GM18526 (cell line): Measurements from ENCODE around the gene ADAMTS7.

Source experiments
- POLR2A ChIP-seq: IDR thresholded peaks from 3 replicates; pipeline ENCODE4 v1.6.1; 2011; ENCODE audit not compliant: insufficient read length; ENCODE audit errors: extremely low read depth

Gene ADAMTS7

DNA sequence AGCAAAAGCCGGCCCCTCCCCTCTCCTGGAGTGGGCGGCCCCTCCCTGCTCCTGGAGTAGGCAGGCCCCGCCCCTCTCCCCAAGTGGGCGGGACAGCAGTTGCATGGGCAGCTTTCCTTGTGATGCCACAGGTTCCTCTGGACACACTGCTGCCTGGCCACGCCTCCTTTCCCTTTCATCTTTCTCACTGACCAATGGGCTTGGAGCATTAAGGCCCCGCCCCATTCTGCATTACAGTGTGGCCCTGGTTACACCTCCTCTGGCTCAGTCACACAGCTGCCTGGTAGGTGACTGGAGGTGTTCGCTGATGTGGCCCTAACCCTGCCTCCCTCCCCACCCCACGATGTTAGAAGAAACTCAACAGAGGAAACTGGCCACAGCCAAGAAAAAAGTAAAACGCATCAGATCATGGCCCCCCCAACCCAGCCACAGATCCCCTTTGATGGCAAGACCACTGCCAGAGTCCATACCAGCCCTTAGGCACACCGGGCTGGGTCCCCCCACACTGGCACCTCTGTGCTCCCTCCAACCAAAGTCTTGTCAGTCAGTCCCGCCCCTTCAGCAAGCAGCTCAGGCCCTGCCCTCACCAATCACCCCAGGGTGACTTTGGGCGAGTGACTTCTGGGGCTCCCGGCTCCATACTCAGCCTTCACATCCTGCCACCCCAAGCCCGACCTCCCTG, 84.3 kb downstream of the ADAMTS7 start:
- TF ChIP-seq POLR2A: no peak

DNA sequence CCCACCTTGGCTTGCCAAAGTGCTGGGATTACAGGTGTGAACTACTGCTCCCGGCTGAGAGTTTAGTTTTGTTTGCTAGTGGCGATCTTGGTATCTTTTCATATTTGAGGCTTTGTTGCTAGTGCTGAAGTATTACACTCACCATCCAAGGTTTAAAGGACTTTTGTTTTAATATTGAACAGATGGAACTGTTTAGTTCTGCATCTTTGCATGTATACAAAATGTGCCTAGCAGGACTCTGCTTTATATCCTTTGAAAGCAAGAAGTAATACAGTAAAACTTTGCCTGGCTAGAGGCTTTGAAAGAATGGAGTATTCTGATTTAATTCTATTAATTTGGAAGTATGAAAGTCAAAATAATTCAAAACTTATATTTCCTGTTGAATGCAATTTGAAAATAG, 92.4 kb downstream of the ADAMTS7 start:
- no peak for TF ChIP-seq POLR2A

DNA sequence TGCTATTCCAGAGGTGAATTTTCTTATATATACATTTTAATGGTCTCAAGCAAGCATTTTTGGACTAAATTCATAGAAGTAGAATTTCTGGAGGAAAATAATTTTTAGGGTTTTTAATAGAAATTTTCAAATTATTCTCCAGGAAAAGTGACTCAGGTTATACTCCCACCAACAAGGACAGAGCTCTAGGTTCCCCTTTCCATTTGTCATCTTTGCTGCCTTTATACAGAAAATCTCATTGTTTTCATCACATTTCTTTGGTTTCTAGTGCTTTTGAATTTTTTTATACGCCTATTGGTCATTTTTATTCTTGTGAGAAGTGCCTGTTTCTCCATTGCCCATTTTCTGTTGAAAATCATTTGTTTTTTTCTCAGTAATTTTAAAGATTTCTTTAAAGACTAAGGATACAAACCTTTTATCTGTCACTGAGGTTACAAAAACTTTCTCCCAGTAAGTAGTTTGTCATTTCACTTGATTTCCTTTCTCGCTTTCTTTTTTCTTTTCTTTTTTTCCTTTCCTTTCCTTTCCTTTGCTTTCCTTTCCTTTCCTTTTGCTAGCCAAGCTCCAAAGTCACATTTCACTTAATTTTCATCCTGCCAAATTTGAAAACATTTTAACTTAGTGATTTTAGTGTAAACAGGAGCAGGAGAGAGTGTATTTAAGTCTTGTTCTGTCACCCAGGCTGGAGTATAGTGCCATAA, 93.2 kb downstream of the ADAMTS7 start:
- TF ChIP-seq POLR2A: no peak

DNA sequence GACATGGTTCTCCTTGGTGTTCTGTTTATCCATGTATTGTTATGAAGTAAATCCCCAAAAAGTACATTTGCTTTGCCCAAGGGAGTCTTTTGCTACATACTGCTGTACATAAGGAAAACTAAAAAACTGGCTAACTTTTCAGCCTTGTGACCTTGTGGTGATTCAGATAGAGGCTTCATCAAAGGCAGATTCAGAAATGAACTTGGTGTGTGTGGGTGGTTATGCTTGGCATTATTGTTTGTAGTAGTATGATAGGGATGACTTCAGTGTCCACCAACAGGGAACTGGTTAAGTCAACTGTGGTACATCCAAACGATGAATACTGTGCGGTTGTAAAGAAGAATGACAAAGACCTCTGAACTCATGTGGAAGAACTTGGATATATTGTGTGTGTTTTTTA, 94.6 kb downstream of the ADAMTS7 start:
- TF ChIP-seq POLR2A: no peak

DNA sequence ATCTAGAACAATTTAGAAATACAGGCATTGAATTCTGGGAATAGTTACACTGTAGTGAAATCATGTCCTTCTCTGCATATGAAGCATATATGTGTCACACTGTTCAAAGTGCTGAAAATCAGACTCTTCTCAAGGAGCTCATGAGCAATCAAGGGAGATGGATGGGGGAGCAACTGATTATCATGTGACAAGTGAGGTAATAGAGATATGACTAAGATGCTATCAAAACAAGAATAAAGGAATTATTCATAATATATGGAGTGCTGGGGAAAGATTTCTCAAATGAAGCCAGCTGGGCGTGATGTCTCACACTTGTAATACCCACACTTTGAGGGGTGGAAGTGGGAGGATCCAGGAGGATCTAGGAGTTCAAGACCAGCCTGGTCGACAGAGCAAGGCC, 95.3 kb downstream of the ADAMTS7 start:
- TF ChIP-seq POLR2A: no peak

DNA sequence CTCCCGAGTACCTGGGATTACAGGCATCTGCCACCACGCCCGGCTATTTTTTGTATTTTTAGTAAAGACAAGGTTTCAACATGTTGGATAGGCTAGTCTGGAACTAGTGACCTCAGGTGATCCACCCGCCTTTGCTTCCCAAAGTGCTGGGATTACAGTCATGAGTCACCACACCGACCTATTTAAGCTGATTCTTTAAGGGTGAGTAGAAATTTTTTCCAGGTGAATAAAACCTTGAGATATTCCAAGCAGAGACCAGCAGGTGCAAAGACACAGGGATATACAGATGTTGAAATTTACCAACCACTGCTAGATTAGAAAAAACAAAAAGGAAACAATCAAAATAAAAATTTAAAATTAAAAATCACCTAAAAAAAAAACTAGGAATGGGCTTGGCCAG, 95.8 kb downstream of the ADAMTS7 start:
- no peak for TF ChIP-seq POLR2A

DNA sequence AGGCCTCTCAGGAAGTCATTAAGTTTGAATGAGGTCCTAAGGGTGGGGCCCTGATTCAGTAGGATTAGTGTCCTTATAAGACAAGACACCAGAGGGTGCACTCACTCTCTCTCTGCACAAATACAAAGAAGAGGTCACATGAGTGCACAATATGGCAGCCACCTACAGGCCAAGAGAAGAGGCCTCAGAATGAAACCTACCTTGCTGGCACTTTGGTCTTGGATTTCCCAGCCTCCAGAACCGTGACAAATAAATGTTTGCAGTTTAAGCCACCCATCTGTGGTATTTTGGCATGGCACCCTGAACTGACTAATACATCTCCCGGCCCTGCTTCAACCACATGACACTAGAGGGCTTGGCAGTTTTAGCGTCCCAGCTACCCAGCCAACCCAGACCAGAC, 96.4 kb downstream of the ADAMTS7 start:
- TF ChIP-seq POLR2A: no peak

DNA sequence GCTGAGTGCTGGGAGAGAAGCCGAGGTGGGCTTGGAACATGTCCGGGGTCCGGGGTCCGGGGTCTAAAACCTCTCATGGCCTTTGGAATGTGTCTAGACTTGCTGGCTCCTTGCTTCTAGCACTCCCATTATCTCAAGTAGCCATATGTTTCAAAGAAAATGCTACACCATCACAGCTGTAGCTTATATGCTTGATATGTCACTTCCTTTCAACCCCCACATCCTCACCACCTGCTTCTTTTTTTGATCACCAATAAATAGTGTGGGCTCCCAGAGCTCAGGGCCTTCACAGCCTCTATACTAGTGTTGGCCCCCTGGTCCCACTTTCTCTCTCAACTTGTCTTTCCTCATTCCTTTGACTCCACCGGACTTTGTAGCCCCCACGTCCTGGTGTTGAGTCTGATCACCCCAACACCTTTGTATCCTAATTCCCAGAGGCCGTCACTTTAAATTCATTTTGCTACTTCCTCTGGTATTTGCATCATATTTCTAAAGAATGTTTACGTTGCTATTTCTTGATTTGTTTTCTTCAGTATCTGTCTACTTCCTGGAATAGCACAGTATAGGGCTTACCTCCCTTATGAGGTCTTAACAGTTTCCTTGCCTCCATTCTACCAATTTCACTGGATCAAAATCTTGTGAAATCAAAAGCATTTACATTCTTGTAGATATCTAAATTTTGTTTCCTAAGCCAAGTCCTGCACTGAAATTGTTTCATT, 98.3 kb downstream of the ADAMTS7 start:
- TF ChIP-seq POLR2A: no peak

DNA sequence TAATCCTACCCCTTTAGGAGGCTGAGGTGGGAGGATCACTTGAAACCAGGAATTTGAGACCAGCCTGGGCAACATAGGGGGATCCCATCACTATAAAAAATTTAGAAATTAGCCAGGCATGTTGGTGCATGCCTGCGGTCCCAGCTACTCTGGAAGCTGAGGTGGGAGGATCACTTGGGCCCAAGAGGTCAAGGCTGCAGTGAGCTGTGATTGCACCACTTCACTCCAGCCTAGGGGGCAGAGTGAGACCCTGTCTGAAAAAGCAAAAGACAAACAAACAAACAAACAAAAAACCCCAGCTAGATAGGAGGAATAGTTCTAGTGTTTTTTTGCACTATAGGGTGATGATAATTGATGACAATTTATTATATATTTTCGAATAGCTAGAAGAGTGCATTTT, 99.6 kb downstream of the ADAMTS7 start:
- no peak for TF ChIP-seq POLR2A

DNA sequence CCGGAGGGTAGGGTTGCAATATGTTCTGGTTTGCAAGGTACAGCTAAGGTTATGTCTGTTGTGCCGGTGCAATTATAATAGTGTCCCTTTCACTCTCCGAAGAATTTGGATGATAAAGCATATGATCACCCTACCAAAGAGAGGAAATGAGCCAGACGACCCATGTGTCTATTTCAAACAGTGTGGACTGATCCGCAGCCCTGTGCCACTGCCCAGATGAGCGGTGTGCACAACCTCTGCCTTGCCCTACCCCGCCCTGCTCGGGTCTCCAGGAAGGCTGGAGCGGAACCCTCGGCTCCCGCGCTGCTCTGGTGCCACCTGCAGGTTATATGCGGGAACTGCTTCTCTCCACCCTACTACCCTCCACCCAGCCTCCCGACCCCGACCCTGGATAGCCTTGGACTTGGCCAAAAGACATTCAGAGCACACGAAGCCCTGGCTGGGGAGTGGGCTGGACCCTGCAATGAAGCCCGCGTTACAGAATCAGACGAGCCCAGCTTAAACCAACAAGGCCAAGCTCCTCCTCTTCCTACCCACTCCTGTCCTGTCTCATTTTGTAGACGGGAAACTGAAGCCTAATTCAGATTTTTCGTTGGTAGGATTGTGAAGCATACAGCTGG, 101.9 kb downstream of the ADAMTS7 start:
- TF ChIP-seq POLR2A: no peak
